Measurements from ENCODE around the gene CTSO. TPM values are rescaled to one million over a fixed set of nuclear protein-coding genes. Genes with fewer than 3 reads are reported as not detected.

CTSO gene
- polyA plus RNA-seq, 1 experiment, result 24.0 TPM

DNA sequence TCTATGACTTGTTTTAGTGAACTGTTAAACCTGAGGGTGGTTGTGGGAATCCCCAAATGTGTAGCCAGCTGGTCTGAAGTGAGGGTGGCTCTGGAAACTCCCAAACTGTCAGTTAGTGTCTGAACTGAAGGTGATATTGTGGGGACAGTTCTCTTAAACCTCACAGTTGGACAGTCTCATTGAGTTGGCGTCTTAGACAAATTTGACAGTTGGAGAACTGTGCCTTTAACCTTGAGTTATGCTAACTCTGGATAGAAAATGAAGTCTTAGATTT lies 20.7 kb upstream of the CTSO start:
- POLR2A ChIA-PET, result no interaction called here
- TF ChIP-seq, protein P1, sequence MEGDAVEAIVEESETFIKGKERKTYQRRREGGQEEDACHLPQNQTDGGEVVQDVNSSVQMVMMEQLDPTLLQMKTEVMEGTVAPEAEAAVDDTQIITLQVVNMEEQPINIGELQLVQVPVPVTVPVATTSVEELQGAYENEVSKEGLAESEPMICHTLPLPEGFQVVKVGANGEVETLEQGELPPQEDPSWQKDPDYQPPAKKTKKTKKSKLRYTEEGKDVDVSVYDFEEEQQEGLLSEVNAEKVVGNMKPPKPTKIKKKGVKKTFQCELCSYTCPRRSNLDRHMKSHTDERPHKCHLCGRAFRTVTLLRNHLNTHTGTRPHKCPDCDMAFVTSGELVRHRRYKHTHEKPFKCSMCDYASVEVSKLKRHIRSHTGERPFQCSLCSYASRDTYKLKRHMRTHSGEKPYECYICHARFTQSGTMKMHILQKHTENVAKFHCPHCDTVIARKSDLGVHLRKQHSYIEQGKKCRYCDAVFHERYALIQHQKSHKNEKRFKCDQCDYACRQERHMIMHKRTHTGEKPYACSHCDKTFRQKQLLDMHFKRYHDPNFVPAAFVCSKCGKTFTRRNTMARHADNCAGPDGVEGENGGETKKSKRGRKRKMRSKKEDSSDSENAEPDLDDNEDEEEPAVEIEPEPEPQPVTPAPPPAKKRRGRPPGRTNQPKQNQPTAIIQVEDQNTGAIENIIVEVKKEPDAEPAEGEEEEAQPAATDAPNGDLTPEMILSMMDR (IDR thresholded peaks at IDR 0.05; ENCODE audit: low read depth, low read length), result no peak
- Histone ChIP-seq H3K27me3 (ENCODE audit: control insufficient read depth, insufficient read depth, low read length) (no peaks in the 10 kb centered on the region), H3K9me3 (ENCODE audit: control insufficient read depth, insufficient read depth, low read length) (no peaks in the 10 kb centered on the region), H3K27ac (ENCODE audit: low read depth, low read length) (no peak overlapping the region), H3K4me3 (ENCODE audit: low read depth, low read length) (no peak overlapping the region)
- no peak for DNase-seq (ENCODE audit: low read depth, low spot score)
- CTCF ChIA-PET, result interaction anchor here (2.1 kb wide), 1 partner anchor 21 kb away, joined by 6 read pairs; the partner anchor contains the start of gene CTSO

DNA sequence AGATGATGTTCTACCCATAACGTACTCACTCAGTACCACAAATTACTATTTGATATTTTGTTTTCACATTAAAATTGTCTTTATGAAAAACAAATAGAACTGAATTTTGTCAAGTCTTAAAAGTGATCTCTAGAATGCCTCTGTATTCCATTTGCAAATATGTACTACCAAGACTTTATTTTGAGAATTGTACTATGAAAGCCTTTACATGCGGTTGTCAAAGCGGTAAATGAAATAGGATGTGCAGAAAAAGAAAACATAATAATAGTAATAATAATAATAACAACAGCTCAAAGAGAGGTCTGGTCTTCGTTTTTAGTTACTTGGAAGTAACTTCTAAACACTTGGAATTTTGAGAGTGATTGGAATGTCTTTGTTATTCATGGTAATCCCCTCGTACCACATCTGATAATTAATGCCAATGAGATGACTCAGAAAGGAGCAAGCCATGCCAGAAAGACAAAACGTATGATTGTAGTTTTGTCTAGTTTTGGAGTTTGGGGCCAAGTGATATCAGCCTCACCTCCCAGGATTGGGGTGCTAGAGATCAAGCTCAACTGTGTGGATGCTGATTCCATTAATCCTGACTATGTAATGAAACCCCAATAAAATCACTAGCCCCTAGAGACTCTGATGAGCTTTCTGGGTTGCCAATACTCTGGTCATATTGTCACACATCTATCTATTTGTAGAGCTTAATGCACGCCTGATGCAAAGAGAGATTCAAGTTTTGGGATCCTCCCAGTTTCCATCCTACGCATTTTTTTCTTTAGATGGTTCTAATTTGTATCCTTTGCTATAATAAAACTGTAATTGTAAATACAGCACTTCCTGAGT lies 20.2 kb upstream of the CTSO start:
- Histone ChIP-seq H3K27ac (ENCODE audit: low read depth, low read length) (no peak overlapping the region), H3K4me3 (ENCODE audit: low read depth, low read length) (no peak overlapping the region), H3K27me3 (ENCODE audit: control insufficient read depth, insufficient read depth, low read length) (no peaks in the 10 kb centered on the region), H3K9me3 (ENCODE audit: control insufficient read depth, insufficient read depth, low read length) (no peaks in the 10 kb centered on the region)
- DNase-seq (ENCODE audit: low read depth, low spot score), result no peak
- ChIA-PET POLR2A (no interaction called here), CTCF (interaction anchor here (1.0 to 2.1 kb wide), 2 partner anchors 20 to 569 kb away, joined by 3 to 6 read pairs; partner anchors contain the start of gene CTSO)
- TF ChIP-seq, protein P1 (IDR thresholded peaks at IDR 0.05; ENCODE audit: low read depth, low read length), result no peak

DNA sequence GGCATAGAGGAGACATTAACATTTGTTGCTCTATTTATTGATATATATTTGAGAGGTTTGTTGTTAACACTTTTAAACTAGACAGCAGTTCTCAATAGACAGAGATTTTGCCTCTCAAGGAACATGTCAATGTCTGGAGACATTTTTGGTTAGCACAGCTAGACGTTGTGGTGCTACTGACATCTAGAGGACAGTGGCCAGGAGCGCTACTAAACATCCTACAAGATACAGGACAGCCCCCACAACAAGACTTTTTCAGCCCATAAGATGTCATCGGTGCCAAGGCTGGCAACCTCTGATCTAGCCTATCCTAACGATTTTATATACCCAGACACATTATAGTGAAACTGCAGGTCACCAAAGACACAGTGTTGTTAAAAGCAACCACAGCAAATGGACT lies 18.4 kb upstream of the CTSO start:
- no peak overlapping the region for H3K4me3 ChIP-seq (ENCODE audit: low read depth, low read length)
- DNase-seq (ENCODE audit: low read depth, low spot score), result no peak
- TF ChIP-seq, protein P1 (IDR thresholded peaks at IDR 0.05; ENCODE audit: low read depth, low read length), result peak; percentile 59
- POLR2A ChIA-PET, result no interaction called here
- no peaks in the 10 kb centered on the region for H3K9me3 ChIP-seq (ENCODE audit: control insufficient read depth, insufficient read depth, low read length)
- no peaks in the 10 kb centered on the region for H3K27me3 ChIP-seq (ENCODE audit: control insufficient read depth, insufficient read depth, low read length)
- no peak overlapping the region for H3K27ac ChIP-seq (ENCODE audit: low read depth, low read length)
- CTCF ChIA-PET, result interaction anchor here (0.7 to 1.6 kb wide), 5 partner anchors 19 to 1073 kb away, joined by 3 to 6 read pairs (median 3); partner anchors contain the start of gene CTSO

- TF ChIP-seq, protein P1 (IDR thresholded peaks at IDR 0.05; ENCODE audit: low read depth, low read length), result no peak
- Histone ChIP-seq H3K27ac (ENCODE audit: low read depth, low read length) (no peak overlapping the region), H3K27me3 (ENCODE audit: control insufficient read depth, insufficient read depth, low read length) (no peaks in the 10 kb centered on the region), H3K4me3 (ENCODE audit: low read depth, low read length) (no peak overlapping the region), H3K9me3 (ENCODE audit: control insufficient read depth, insufficient read depth, low read length) (no peaks in the 10 kb centered on the region)
- POLR2A ChIA-PET, result interaction anchor here (0.6 kb wide), 1 partner anchor 415 kb away, joined by 3 read pairs; no protein-coding TSS in a partner anchor
- CTCF ChIA-PET, result interaction anchor here (0.8 kb wide), 1 partner anchor 147 kb away, joined by 4 read pairs; no protein-coding TSS in a partner anchor
- DNase-seq (ENCODE audit: low read depth, low spot score), result no peak
These were observed 13.2 kb upstream of the CTSO start for GRCh38 chr4:155966731-155967395.

GRCh38 chr4:155966171-155966570 lies 12.5 kb upstream of the CTSO start:
- no peak for DNase-seq (ENCODE audit: low read depth, low spot score)
- H3K27me3 ChIP-seq (ENCODE audit: control insufficient read depth, insufficient read depth, low read length), result no peaks in the 10 kb centered on the region
- TF ChIP-seq, protein P1 (IDR thresholded peaks at IDR 0.05; ENCODE audit: low read depth, low read length), result no peak
- no peaks in the 10 kb centered on the region for H3K9me3 ChIP-seq (ENCODE audit: control insufficient read depth, insufficient read depth, low read length)
- H3K4me3 ChIP-seq (ENCODE audit: low read depth, low read length), result no peak overlapping the region
- no peak overlapping the region for H3K27ac ChIP-seq (ENCODE audit: low read depth, low read length)
- CTCF ChIA-PET, result interaction anchor here (3.2 kb wide), 1 partner anchor 13 kb away, joined by 12 read pairs; the partner anchor contains the start of gene CTSO
- POLR2A ChIA-PET, result interaction anchor here (0.6 kb wide), 1 partner anchor 414 kb away, joined by 3 read pairs; no protein-coding TSS in a partner anchor
